AG04449 (cell line): ENCODE data around the gene MINDY4.

ENCODE experiments used
- CTCF ChIA-PET: fragments of 350-600 bp; formaldehyde crosslinking; extraction: SDS; loops from one replicate; lab custom pipeline; 2021; ENCODE audit warnings: antibody characterized with exemption; lab: Yijun Ruan, JAX
- POLR2A ChIA-PET: fragments of 400-600, 350-600 bp; formaldehyde crosslinking; extraction: SDS; loops from one replicate; lab custom pipeline; 2020; ENCODE audit warnings: antibody characterized with exemption, inconsistent platforms; lab: Yijun Ruan, JAX
- DNase-seq: peaks from one replicate; pipeline ENCODE4 v3.0.0-alpha.2; 2010; ENCODE audit warnings: low read depth, low spot score
- H3K4me3 ChIP-seq: 2 replicates; pipeline ENCODE4 v1.5.1; 2011; ENCODE audit warnings: low read depth, mild to moderate bottlenecking, control low read depth, low read length
- TF ChIP-seq, protein P1 (sequence below): IDR thresholded peaks from one replicate; pipeline ENCODE4 v1.5.1; 2011; ENCODE audit warnings: mild to moderate bottlenecking, moderate library complexity, low read length, control low read depth, inconsistent platforms; ENCODE audit not compliant: insufficient read depth; ENCODE audit errors: missing control alignments

Gene MINDY4

DNA sequence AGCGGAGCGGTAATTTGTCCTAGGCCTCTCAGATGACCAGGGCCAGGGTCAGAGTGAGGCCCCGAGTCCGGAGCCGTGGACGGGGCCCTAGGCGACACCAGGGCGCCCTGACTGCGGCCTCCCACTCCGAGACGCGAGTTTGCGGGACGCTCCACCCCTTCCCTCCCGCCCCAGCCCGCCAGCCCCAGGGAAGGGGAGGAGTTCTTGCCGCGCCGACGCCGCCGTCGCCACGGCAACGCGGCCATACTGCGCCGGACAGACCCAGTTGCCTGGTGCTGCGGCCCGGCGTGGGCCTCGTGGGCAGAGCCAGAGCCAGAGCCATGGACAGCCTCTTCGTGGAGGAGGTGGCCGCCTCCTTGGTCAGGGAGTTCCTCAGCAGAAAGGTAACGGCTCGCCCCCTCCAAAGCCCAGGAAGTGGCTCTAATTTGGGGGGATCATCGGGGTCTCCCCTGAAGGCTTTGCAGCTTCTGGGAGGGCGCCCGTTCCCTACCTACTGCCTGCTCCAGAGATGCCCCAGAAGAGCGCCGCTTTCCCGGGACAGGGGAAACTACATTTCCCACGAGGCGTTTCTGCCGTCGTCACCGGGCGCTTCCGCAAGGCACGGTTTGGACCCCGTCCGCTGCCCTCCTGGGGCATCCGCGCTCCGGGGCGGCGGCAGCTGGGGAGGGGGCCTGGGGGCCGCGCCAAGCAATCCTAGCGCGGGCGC is at the start of gene MINDY4:
Gene MINDY4 (plus strand): TSS at position 244 of the 706 bp plus-strand sequence. CDS start 77 bp downstream, at position 321.
- ChIA-PET CTCF (interaction anchor here (1.4 to 1.5 kb wide), 3 partner anchors 10 to 31 kb away, joined by 3 to 5 read pairs (median 4); no protein-coding TSS in a partner anchor), POLR2A (interaction anchor here (1.1 kb wide), 1 partner anchor 18 kb away, joined by 3 read pairs; no protein-coding TSS in a partner anchor)
- no peak for DNase-seq
- H3K4me3 ChIP-seq, result peak within 1 kb of the TSS; percentile 74
- TF ChIP-seq, protein P1, sequence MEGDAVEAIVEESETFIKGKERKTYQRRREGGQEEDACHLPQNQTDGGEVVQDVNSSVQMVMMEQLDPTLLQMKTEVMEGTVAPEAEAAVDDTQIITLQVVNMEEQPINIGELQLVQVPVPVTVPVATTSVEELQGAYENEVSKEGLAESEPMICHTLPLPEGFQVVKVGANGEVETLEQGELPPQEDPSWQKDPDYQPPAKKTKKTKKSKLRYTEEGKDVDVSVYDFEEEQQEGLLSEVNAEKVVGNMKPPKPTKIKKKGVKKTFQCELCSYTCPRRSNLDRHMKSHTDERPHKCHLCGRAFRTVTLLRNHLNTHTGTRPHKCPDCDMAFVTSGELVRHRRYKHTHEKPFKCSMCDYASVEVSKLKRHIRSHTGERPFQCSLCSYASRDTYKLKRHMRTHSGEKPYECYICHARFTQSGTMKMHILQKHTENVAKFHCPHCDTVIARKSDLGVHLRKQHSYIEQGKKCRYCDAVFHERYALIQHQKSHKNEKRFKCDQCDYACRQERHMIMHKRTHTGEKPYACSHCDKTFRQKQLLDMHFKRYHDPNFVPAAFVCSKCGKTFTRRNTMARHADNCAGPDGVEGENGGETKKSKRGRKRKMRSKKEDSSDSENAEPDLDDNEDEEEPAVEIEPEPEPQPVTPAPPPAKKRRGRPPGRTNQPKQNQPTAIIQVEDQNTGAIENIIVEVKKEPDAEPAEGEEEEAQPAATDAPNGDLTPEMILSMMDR, result peak; percentile 0

DNA sequence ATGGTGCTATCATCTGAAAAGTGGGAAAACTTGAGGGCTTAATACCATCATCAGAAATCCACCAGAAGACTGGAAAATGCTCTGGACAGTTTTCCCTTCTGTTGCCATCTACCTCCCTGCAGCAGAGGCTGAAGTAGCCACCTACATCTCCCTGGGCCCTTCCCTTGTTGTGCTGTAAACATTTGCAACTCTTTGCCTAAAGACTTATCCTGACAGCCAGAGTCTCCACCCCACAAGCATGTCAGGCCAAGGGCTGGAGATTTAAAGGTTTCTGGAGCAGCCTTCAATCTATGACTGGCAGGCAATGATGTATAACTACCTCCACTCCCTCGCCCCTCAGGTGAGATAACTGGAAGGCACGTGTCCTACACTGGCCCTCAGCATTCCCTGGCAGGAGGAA is 49.0 kb upstream of the MINDY4 start:
- H3K4me3 ChIP-seq, result no peak overlapping the region
- no peak for DNase-seq
- TF ChIP-seq, protein P1, result no peak
- POLR2A ChIA-PET, result no interaction called here
- CTCF ChIA-PET, result interaction anchor here (1.8 kb wide), 1 partner anchor 18 kb away, joined by 10 read pairs; no protein-coding TSS in a partner anchor

DNA sequence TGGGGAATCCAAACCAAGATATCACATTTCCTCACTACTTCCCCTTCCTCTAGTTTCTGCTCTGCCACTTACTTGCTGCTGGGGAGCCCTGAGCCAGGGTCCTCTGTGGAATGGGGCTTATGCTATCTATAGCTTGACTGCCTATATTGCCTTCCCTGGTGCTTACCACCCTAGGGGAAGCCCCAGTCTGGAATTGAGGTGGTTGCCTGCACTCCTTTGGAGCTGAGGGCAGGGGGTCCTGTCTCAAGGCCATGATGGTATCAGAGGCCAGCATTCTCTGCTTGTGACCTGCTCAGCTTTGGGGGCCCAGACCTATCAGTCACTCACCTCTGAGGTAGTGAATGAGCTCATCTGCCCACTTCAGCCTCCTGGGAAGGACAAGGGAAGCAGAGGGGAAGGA is 48.5 kb upstream of the MINDY4 start:
- CTCF ChIA-PET, result interaction anchor here (1.8 kb wide), 1 partner anchor 17 kb away, joined by 10 read pairs; no protein-coding TSS in a partner anchor
- no peak for DNase-seq

DNA sequence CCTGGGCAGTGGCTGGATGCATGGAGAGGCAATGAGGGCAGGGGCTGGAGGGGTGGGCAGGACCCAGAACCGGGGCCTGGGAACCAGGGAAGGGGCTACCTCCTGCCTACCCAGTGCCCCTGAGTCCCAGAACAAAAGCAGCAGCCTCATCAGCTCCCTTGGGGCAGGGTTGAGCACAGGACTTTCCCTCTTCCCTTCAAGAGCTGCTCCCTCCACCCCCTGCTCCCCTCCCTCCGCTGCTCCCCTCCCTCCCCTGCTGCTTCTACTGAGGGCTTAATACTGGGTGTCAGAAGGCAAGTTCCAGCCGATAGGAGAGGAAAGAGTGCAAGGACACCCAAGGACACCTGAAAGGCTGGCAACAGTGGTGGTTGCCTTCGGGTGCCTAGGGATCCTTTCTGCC is 47.4 kb upstream of the MINDY4 start:
- DNase-seq, result no peak
- ChIA-PET POLR2A (no interaction called here), CTCF (interaction anchor here (1.8 kb wide), 1 partner anchor 16 kb away, joined by 10 read pairs; no protein-coding TSS in a partner anchor)
- no peak overlapping the region for H3K4me3 ChIP-seq
- TF ChIP-seq, protein P1, result no peak

More for the DNA sequence above, 48.5 kb upstream of the MINDY4 start:
- POLR2A ChIA-PET, result no interaction called here
- TF ChIP-seq, protein P1, result no peak
- H3K4me3 ChIP-seq, result no peak overlapping the region

DNA sequence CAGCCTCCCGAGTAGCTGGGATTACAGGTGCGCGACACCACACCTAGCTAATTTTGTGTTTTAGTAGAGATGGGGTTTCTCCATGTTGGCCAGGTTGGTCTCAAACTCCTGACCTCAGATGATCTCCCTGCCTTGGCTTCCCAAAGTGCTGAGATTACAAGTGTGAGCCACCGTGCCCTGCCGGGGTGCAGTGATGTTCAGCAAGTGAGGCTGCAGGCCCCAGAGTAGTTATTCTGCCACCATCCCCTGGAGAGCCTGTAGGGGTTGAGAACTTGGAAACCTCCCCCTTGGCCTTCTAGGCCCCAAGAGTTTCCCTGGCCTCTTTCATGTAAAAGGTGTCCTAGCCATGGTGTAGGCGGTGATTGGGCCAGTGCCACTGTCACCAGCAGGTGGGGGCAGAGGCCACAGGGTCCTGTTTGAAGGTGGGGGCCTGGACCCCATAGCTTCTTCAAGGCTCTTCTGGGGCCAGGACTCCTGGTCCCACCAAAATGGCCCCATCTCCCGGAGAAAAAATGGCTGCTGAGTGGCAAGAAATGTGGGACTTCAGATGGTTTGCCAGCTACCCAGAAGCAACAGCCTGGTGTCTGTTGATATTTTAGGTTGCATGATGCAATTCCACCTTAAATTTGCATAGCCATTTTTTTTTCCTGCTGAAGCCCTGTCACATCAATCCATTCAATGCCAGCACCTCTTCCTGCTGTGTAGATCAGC is 44.8 kb upstream of the MINDY4 start:
- POLR2A ChIA-PET, result no interaction called here
- no peak for DNase-seq
- CTCF ChIA-PET, result interaction anchor here (0.7 to 1.4 kb wide), 3 partner anchors 12 to 15 kb away, joined by 3 to 8 read pairs (median 3); no protein-coding TSS in a partner anchor
- H3K4me3 ChIP-seq, result no peak overlapping the region
- TF ChIP-seq, protein P1, result no peak
